Endothelial cell of umbilical vein (primary cell): ENCODE results near the gene MADCAM1. TPM values are rescaled to one million over a fixed set of nuclear protein-coding genes. Genes with fewer than 3 reads are reported as not detected.

Source experiments
- polyA plus RNA-seq, 4 experiments: library from polyadenylated mRNA; depleted of rRNA in 3 of 4; stranded (reverse) in 3 of 4; unstranded in 1 of 4; fragments of >200 nt; gene quantifications; 2 replicates each; pipeline versions ENCODE4 v1.2.1 to v1.2.3, GENCODE V29; 2011 to 2012; ENCODE audit warnings: missing spikeins in 1 of 4
- small RNA-seq: library from RNA; depleted of rRNA; stranded (forward); fragments of <200 nt; gene quantifications from one replicate; pipeline ENCODE3, GENCODE V24; 2012; ENCODE audit warnings: low replicate concordance, low read depth; ENCODE audit not compliant: insufficient read depth, insufficient read length
- total RNA-seq: library from RNA; stranded (reverse); gene quantifications from 2 replicates; pipeline ENCODE4 v1.2.3, GENCODE V29; 2021

MADCAM1 gene
- total and polyA plus RNA-seq, 2 donors (not counting 3 experiments of a cell fraction or from before 2014, with no cell fraction given) = 0.07 to 0.31 TPM

Small RNAs within 50 kb of the gene (small RNA-seq; reads per million reads assigned to genes)
- gene RNA5SP462 = not detected

Other genes starting within 250 kb of the MADCAM1 start
- 12.0 and 27.9 TPM in 2 replicates for gene PLPP2, start 205.1 kb upstream of the MADCAM1 start, total RNA-seq
- 34.3 and 36.3 TPM in 2 replicates for gene PLPP2, start 205.1 kb upstream of the MADCAM1 start, polyA plus RNA-seq
- gene MIER2, start 151.7 kb upstream of the MADCAM1 start, total RNA-seq = 41.7 and 44.9 TPM in 2 replicates
- 20.3 and 26.8 TPM in 2 replicates for gene MIER2, start 151.7 kb upstream of the MADCAM1 start, polyA plus RNA-seq
- gene C2CD4C, start 87.3 kb upstream of the MADCAM1 start, total RNA-seq = 0.37 and 0.38 TPM in 2 replicates
- gene C2CD4C, start 87.3 kb upstream of the MADCAM1 start, polyA plus RNA-seq = 0.25 and 0.33 TPM in 2 replicates
- 4.2 and 7.5 TPM in 2 replicates for gene SHC2, start 35.5 kb upstream of the MADCAM1 start, total RNA-seq
- 11.8 and 16.8 TPM in 2 replicates for gene SHC2, start 35.5 kb upstream of the MADCAM1 start, polyA plus RNA-seq
- 24.0 and 24.7 TPM in 2 replicates for gene TPGS1, start 11.0 kb downstream of the MADCAM1 start, total RNA-seq
- gene TPGS1, start 11.0 kb downstream of the MADCAM1 start, polyA plus RNA-seq = 20.9 and 24.2 TPM in 2 replicates
- 92.9 and 93.2 TPM in 2 replicates for gene CDC34, start 35.3 kb downstream of the MADCAM1 start, total RNA-seq
- gene CDC34, start 35.3 kb downstream of the MADCAM1 start, polyA plus RNA-seq = 90.4 and 101 TPM in 2 replicates
- gene GZMM, start 47.6 kb downstream of the MADCAM1 start, total RNA-seq = not detected in 2 replicates
- not detected in 2 replicates for gene GZMM, start 47.6 kb downstream of the MADCAM1 start, polyA plus RNA-seq
- 466 and 485 TPM in 2 replicates for gene BSG, start 76.1 kb downstream of the MADCAM1 start, total RNA-seq
- gene BSG, start 76.1 kb downstream of the MADCAM1 start, polyA plus RNA-seq = 661 and 823 TPM in 2 replicates
- 0.37 and 0.53 TPM in 2 replicates for gene HCN2, start 93.4 kb downstream of the MADCAM1 start, total RNA-seq
- gene HCN2, start 93.4 kb downstream of the MADCAM1 start, polyA plus RNA-seq = 0.18 TPM in 2 replicates
- 46.7 and 50.6 TPM in 2 replicates for gene POLRMT, start 137.1 kb downstream of the MADCAM1 start, total RNA-seq
- 38.9 and 50.8 TPM in 2 replicates for gene POLRMT, start 137.1 kb downstream of the MADCAM1 start, polyA plus RNA-seq
- not detected in 2 replicates for gene FGF22, start 143.4 kb downstream of the MADCAM1 start, total RNA-seq
- 0.06 and 0.07 TPM in 2 replicates for gene FGF22, start 143.4 kb downstream of the MADCAM1 start, polyA plus RNA-seq
- gene RNF126, start 166.7 kb downstream of the MADCAM1 start, total RNA-seq = 58.4 and 61.3 TPM in 2 replicates
- 19.2 and 20.5 TPM in 2 replicates for gene RNF126, start 166.7 kb downstream of the MADCAM1 start, polyA plus RNA-seq
- 19.9 and 30.3 TPM in 2 replicates for gene FSTL3, start 179.9 kb downstream of the MADCAM1 start, total RNA-seq
- 45.2 and 70.7 TPM in 2 replicates for gene FSTL3, start 179.9 kb downstream of the MADCAM1 start, polyA plus RNA-seq
- gene PRSS57, start 199.0 kb downstream of the MADCAM1 start, total RNA-seq = not detected in 2 replicates
- gene PRSS57, start 199.0 kb downstream of the MADCAM1 start, polyA plus RNA-seq = not detected in 2 replicates
- gene PALM, start 212.4 kb downstream of the MADCAM1 start, total RNA-seq = 24.2 and 31.8 TPM in 2 replicates
- gene PALM, start 212.4 kb downstream of the MADCAM1 start, polyA plus RNA-seq = 3.9 and 5.7 TPM in 2 replicates